HepG2 (cell line): ENCODE measurements around the gene RTBDN. TPM values are rescaled to one million over a fixed set of nuclear protein-coding genes. Genes with fewer than 3 reads are reported as not detected.
A peak's percentile ranks its signal among the peaks of the same experiment; 100 is the strongest.

Experiments
- AHR ChIP-seq: IDR thresholded peaks from 2 replicates; pipeline ENCODE4 v1.6.1; 2018; ENCODE audit warnings: missing genetic modification reagents, missing compliant biosample characterization
- EZH2 ChIP-seq: conservative IDR thresholded peaks from 2 replicates; pipeline ENCODE4 v1.6.1; 2012; ENCODE audit warnings: mild to moderate bottlenecking, low read depth, low read length, moderate library complexity
- KDM6A ChIP-seq: IDR thresholded peaks from 2 replicates; pipeline ENCODE4 v1.6.1; 2016; ENCODE audit warnings: low read depth
- NAIF1 ChIP-seq: sonication (generic); formaldehyde crosslinking; IDR thresholded peaks from 2 replicates; pipeline ENCODE4 v1.5.0; 2020; ENCODE audit warnings: mild to moderate bottlenecking, missing genetic modification reagents, borderline replicate concordance
- NFIB ChIP-seq: sonication (generic); formaldehyde crosslinking; IDR thresholded peaks from 2 replicates; pipeline ENCODE4 v1.9.0; 2021; ENCODE audit warnings: missing genetic modification reagents, mild to moderate bottlenecking, borderline replicate concordance
- NONO ChIP-seq, 2 experiments: fragments of 450-650 bp in 1 of 2; sonication (generic) in 1 of 2; formaldehyde crosslinking in 1 of 2; IDR thresholded peaks in 1 of 2; conservative IDR thresholded peaks in 1 of 2; 2 replicates each; pipeline versions ENCODE4 v1.6.1 to v1.8.0; 2017 to 2022; ENCODE audit warnings: mild to moderate bottlenecking in 1 of 2, missing genetic modification reagents in 1 of 2, moderate library complexity in 1 of 2
- PCBP2 ChIP-seq: fragments of 200-400 bp; formaldehyde crosslinking; optimal IDR thresholded peaks from 2 replicates; pipeline ENCODE3; 2018; ENCODE audit warnings: low read length, low read depth; ENCODE audit not compliant: poor library complexity, severe bottlenecking
- RFX1 ChIP-seq: fragments of 450-650 bp; IDR thresholded peaks from 2 replicates; pipeline ENCODE4 v1.6.1; 2017
- SETDB1 ChIP-seq: sonication (generic); formaldehyde crosslinking; IDR thresholded peaks from 2 replicates; pipeline ENCODE4 v1.5.1; 2020; ENCODE audit warnings: missing genetic modification reagents, mild to moderate bottlenecking, borderline replicate concordance
- SIX1 ChIP-seq: sonication (generic); formaldehyde crosslinking; IDR thresholded peaks from 2 replicates; pipeline ENCODE4 v1.4.0; 2020; ENCODE audit warnings: missing genetic modification reagents, borderline replicate concordance
- SNAI1 ChIP-seq: sonication (generic); formaldehyde crosslinking; IDR thresholded peaks from 2 replicates; pipeline ENCODE4 v1.5.0; 2020; ENCODE audit warnings: mild to moderate bottlenecking, missing genetic modification reagents, borderline replicate concordance
- STAT5B ChIP-seq: sonication (generic); formaldehyde crosslinking; IDR thresholded peaks from 2 replicates; pipeline ENCODE4 v1.4.0; 2020; ENCODE audit warnings: missing genetic modification reagents
- TAF15 ChIP-seq: fragments of 200-400 bp; formaldehyde crosslinking; IDR thresholded peaks from one replicate; pipeline ENCODE4 v1.6.1; 2018; ENCODE audit warnings: mild to moderate bottlenecking, low read depth, low read length; ENCODE audit not compliant: poor library complexity, severe bottlenecking
- TBP ChIP-seq: sonication (generic); formaldehyde crosslinking; IDR thresholded peaks from 2 replicates; pipeline ENCODE4 v1.5.0; 2020; ENCODE audit warnings: missing genetic modification reagents
- ZNF263 ChIP-seq: sonication (generic); formaldehyde crosslinking; IDR thresholded peaks from 2 replicates; pipeline ENCODE4 v1.4.0; 2020; ENCODE audit warnings: missing genetic modification reagents
- ZNF484 ChIP-seq: sonication (generic); formaldehyde crosslinking; IDR thresholded peaks from 2 replicates; pipeline ENCODE4 v1.5.1; 2020; ENCODE audit warnings: mild to moderate bottlenecking, low read depth, missing genetic modification reagents, borderline replicate concordance
- ZNF546 ChIP-seq: sonication (generic); formaldehyde crosslinking; conservative IDR thresholded peaks from 2 replicates; pipeline ENCODE4 v1.8.1; 2023; ENCODE audit warnings: mild to moderate bottlenecking, missing genetic modification reagents
- ZNF567 ChIP-seq: sonication (generic); formaldehyde crosslinking; IDR thresholded peaks from 2 replicates; pipeline ENCODE4 v1.8.1; 2023; ENCODE audit warnings: mild to moderate bottlenecking, missing genetic modification reagents, borderline replicate concordance
- ZNF572 ChIP-seq: sonication (generic); formaldehyde crosslinking; IDR thresholded peaks from 2 replicates; pipeline ENCODE4 v1.5.1; 2020; ENCODE audit warnings: mild to moderate bottlenecking, missing genetic modification reagents
- ZNF878 ChIP-seq: sonication (generic); formaldehyde crosslinking; IDR thresholded peaks from 2 replicates; pipeline ENCODE4 v1.8.1; 2023; ENCODE audit warnings: mild to moderate bottlenecking, missing genetic modification reagents, moderate library complexity
- ZSCAN21 ChIP-seq: sonication (generic); formaldehyde crosslinking; IDR thresholded peaks from 2 replicates; pipeline ENCODE4 v1.8.0; 2022; ENCODE audit warnings: mild to moderate bottlenecking, missing genetic modification reagents, moderate library complexity, borderline replicate concordance
- polyA plus RNA-seq, 8 experiments: library from polyadenylated mRNA; depleted of rRNA in 3 of 8; stranded (reverse) in 7 of 8; unstranded in 1 of 8; fragments of >200 nt; fragmentation: Illumina TruSeq in 4 of 8; extraction: Trizol in 4 of 8; gene quantifications; 2 replicates each; pipeline versions ENCODE4 v1.2.1 to v1.2.3, GENCODE V29; 2011 to 2016; ENCODE audit warnings: low read depth in 4 of 8, missing spikeins in 1 of 8, mixed read lengths in 1 of 8; ENCODE audit not compliant: insufficient read depth in 1 of 8
- total RNA-seq, 5 experiments: library from RNA; depleted of rRNA; stranded (reverse); fragments of >200 nt; fragmentation: Illumina TruSeq; extraction: Trizol; gene quantifications; 2 replicates each; pipeline ENCODE4 v1.2.3, GENCODE V29; 2016; ENCODE audit warnings: low read depth in 1 of 5
- TF ChIP-seq, protein P1 (sequence below): sonication (generic); formaldehyde crosslinking; IDR thresholded peaks from 2 replicates; pipeline ENCODE4 v1.4.0; 2020; ENCODE audit warnings: missing genetic modification reagents
- TF ChIP-seq, protein P2 (sequence below): sonication (generic); formaldehyde crosslinking; IDR thresholded peaks from 2 replicates; pipeline ENCODE4 v1.5.0; 2020; ENCODE audit warnings: mild to moderate bottlenecking, missing genetic modification reagents, borderline replicate concordance

Gene RTBDN
- total and polyA plus RNA-seq, 2 of the 13 experiments (the other 11 are each of a cell fraction or from before 2014, with no cell fraction given), result 0.27 to 0.48 TPM

DNA sequence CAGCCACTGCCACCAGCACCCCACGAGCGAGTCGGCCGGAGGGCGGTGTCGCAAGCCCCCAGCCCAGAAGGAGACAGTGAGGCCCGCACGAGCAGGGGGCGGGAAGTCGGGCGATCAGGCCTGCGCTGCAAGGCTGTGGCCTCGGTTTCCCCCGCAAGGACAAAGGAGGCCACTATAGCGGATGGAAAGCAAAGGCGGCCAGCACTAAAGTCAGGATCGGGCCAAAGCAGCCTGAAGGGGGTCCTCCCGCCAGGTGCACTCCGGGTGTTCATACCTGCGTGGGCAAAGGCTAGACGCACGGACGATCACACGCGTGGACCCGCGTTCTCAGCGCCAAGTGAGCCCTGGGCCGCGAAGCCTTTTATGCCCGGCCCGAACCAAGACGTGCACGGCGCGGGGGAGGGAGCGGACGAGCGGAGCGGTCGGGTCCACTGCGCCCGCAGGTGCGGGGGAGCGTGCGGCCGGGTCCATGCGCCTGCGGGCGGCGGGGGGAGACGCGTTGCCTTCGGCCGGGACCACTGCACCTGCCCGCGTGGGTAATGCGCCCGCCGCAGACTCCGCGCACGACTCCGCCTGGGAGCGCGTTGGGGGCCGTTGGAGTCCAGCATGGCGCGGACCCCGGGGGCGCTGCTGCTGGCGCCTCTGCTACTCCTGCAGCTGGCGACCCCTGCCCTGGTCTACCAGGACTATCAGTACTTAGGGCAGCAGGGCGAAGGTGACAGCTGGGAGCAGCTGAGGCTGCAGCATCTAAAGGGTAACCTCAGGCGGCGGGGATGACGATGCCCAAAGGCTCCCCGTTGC, 32.7 kb downstream of the RTBDN start, which contains the start of the genes PRDX2 and THSD8 (continued):
- no peak for TF ChIP-seq SNAI1
- TF ChIP-seq TAF15, result no peak
- TF ChIP-seq ZNF484 (CRISPR knock-in tag), result no peak
- 0 out of 2 replicates have a peak, but pooled peaks have one; percentile 41 for TF ChIP-seq ZNF878
- TF ChIP-seq, protein P1, sequence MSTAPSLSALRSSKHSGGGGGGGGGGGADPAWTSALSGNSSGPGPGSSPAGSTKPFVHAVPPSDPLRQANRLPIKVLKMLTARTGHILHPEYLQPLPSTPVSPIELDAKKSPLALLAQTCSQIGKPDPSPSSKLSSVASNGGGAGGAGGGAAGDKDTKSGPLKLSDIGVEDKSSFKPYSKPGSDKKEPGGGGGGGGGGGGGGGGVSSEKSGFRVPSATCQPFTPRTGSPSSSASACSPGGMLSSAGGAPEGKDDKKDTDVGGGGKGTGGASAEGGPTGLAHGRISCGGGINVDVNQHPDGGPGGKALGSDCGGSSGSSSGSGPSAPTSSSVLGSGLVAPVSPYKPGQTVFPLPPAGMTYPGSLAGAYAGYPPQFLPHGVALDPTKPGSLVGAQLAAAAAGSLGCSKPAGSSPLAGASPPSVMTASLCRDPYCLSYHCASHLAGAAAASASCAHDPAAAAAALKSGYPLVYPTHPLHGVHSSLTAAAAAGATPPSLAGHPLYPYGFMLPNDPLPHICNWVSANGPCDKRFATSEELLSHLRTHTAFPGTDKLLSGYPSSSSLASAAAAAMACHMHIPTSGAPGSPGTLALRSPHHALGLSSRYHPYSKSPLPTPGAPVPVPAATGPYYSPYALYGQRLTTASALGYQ (CRISPR knock-in tag), result peak; percentile 67; the same call in 1 of the 2 replicates
- no peak for TF ChIP-seq ZNF263 (CRISPR knock-in tag)
- TF ChIP-seq TBP (CRISPR knock-in tag), result peak; percentile 38; the same call in 1 of the 2 replicates
- TF ChIP-seq ZNF567 (CRISPR knock-in tag), result no peak
- no peak for TF ChIP-seq SETDB1
- TF ChIP-seq STAT5B, result 0 out of 2 replicates have a peak, but pooled peaks have one; percentile 13
- no peak for TF ChIP-seq KDM6A (CRISPR knock-in tag)
- TF ChIP-seq NAIF1, result peak; percentile 86; the same call in 1 of the 2 replicates
- TF ChIP-seq NFIB (CRISPR knock-in tag), result no peak
- no peak for TF ChIP-seq NONO (IDR thresholded peaks at IDR 0.05)
- TF ChIP-seq NONO (CRISPR knock-in tag; conservative IDR thresholded peaks at IDR 0.05), result peak; percentile 96
- TF ChIP-seq SIX1 (CRISPR knock-in tag), result no peak
- no peak for TF ChIP-seq EZH2
- no peak; the same call in 1 of the 2 replicates for TF ChIP-seq ZNF546 (CRISPR knock-in tag)
- TF ChIP-seq AHR (CRISPR knock-in tag), result no peak
- TF ChIP-seq, protein P2, sequence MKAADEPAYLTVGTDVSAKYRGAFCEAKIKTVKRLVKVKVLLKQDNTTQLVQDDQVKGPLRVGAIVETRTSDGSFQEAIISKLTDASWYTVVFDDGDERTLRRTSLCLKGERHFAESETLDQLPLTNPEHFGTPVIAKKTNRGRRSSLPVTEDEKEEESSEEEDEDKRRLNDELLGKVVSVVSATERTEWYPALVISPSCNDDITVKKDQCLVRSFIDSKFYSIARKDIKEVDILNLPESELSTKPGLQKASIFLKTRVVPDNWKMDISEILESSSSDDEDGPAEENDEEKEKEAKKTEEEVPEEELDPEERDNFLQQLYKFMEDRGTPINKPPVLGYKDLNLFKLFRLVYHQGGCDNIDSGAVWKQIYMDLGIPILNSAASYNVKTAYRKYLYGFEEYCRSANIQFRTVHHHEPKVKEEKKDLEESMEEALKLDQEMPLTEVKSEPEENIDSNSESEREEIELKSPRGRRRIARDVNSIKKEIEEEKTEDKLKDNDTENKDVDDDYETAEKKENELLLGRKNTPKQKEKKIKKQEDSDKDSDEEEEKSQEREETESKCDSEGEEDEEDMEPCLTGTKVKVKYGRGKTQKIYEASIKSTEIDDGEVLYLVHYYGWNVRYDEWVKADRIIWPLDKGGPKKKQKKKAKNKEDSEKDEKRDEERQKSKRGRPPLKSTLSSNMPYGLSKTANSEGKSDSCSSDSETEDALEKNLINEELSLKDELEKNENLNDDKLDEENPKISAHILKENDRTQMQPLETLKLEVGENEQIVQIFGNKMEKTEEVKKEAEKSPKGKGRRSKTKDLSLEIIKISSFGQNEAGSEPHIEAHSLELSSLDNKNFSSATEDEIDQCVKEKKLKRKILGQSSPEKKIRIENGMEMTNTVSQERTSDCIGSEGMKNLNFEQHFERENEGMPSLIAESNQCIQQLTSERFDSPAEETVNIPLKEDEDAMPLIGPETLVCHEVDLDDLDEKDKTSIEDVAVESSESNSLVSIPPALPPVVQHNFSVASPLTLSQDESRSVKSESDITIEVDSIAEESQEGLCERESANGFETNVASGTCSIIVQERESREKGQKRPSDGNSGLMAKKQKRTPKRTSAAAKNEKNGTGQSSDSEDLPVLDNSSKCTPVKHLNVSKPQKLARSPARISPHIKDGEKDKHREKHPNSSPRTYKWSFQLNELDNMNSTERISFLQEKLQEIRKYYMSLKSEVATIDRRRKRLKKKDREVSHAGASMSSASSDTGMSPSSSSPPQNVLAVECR (CRISPR knock-in tag), result peak; percentile 94
- TF ChIP-seq ZSCAN21, result peak; percentile 62
- no peak for TF ChIP-seq PCBP2
- TF ChIP-seq RFX1, result no peak
- peak; percentile 96 for TF ChIP-seq ZNF572 (CRISPR knock-in tag)
